ENCODE data around the gene PSMA2. TPM values are rescaled to one million over a fixed set of nuclear protein-coding genes. Genes with fewer than 3 reads are reported as not detected.
A peak's percentile ranks its signal among the peaks of the same experiment; 100 is the strongest.

PSMA2 gene
- total RNA-seq, 1 donor from 2014 or later = 316 TPM

DNA sequence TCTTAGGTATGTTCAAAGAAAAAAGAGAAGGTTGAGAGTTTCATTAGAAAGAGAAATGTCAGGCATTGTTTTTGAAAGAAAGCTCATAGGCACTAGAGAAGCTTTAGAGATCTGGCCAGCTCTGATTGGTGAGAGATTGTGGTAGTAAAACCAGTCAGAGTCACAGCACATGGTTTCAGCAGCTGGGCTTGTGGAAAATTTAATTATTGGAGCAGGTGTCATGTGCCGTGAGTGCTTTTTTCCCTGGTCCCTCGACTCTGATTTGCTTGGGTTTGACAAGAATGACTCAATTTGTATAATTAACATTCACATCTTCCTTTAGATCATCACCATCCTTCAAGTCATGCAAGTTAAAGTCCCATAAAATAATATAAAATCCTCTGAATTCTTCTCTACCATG is 35.4 kb upstream of the PSMA2 start:
- TF ChIP-seq EZH2phosphoT487 (IDR thresholded peaks at IDR 0.05) (no peak), EZH2 (IDR thresholded peaks at IDR 0.05) (no peak)
- TF ChIP-seq, protein P1, sequence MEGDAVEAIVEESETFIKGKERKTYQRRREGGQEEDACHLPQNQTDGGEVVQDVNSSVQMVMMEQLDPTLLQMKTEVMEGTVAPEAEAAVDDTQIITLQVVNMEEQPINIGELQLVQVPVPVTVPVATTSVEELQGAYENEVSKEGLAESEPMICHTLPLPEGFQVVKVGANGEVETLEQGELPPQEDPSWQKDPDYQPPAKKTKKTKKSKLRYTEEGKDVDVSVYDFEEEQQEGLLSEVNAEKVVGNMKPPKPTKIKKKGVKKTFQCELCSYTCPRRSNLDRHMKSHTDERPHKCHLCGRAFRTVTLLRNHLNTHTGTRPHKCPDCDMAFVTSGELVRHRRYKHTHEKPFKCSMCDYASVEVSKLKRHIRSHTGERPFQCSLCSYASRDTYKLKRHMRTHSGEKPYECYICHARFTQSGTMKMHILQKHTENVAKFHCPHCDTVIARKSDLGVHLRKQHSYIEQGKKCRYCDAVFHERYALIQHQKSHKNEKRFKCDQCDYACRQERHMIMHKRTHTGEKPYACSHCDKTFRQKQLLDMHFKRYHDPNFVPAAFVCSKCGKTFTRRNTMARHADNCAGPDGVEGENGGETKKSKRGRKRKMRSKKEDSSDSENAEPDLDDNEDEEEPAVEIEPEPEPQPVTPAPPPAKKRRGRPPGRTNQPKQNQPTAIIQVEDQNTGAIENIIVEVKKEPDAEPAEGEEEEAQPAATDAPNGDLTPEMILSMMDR (IDR thresholded peaks at IDR 0.05) = no peak
- Mint-ChIP-seq H3K9me3 (no peaks in the 10 kb centered on the region), H3K27ac (no peak overlapping the region), H3K4me1 (no peaks in the 10 kb centered on the region), H3K4me3 (no peak overlapping the region), H3K27me3 (ENCODE audit: insufficient read depth, low read depth) (no peaks in the 10 kb centered on the region), H3K36me3 (no peaks in the 10 kb centered on the region)
- Histone ChIP-seq H3F3A (ENCODE audit: low read depth) (no peaks in the 10 kb centered on the region), H3K4me1 (no peaks in the 10 kb centered on the region), H4K20me1 (ENCODE audit: low read depth) (no peaks in the 10 kb centered on the region), H3K27ac (no peak overlapping the region), H3K9me3 (ENCODE audit: low read depth) (no peaks in the 10 kb centered on the region), H3K27me3 (no peaks in the 10 kb centered on the region), H3K4me3 (no peak overlapping the region), H3K9ac (no peak overlapping the region), H3K4me2 (no peak overlapping the region), H3K79me2 (ENCODE audit: low read depth) (no peaks in the 10 kb centered on the region), H3K36me3 (no peaks in the 10 kb centered on the region), H2AFZ (replicated peaks) (peak overlapping the region; percentile 6)
- no peak for DNase-seq (ENCODE audit: low spot score)

DNA sequence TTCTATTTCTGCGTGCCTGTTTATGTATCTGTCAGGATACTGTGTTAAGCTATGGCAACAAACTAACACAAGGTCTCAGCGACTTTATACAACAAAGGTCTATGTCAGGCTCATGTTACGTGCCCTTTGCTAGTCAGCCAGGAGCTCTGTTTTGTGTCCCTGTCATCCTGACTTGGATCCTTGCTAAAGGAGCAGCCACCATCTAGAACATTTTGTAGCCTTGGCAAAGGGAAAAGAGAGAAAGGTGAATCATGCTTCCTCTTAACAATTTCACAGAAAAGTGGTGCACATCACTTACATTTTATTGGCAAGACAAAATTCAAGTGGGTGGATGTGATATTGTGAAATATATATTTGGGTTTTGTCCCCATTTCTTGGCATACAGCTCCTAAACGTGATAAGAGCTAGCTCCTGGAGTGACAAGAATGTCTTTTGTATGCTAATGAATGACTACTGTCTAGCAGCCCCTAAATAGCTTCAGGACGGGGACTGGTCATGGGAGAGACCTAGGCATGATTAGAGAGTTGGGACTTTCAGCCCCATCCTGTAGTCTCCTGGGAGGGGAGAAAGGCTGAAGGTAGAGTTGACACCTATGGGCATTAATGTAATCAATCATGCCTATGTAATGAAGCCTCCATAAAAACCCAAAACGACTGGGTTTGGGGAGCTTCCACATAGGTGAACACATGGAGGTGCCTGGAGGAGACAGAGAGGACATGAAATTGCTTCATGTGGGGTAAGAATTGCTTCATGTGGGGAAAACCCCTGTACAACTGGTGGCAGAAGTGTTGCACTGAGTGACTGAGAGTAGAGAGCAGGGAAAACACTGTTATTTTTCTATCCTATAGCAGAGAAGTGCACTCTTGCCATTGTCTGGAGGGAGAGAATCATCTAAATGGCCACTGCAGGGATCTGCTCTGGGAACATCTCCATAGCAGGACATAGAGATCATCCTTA is 33.2 kb upstream of the PSMA2 start:
- Histone ChIP-seq H2AFZ (replicated peaks) (no peak overlapping the region), H3F3A (ENCODE audit: low read depth) (no peaks in the 10 kb centered on the region), H3K36me3 (no peaks in the 10 kb centered on the region), H3K9me3 (ENCODE audit: low read depth) (no peaks in the 10 kb centered on the region), H3K27me3 (no peaks in the 10 kb centered on the region), H3K9ac (no peak overlapping the region), H3K4me1 (no peaks in the 10 kb centered on the region), H4K20me1 (ENCODE audit: low read depth) (no peaks in the 10 kb centered on the region), H3K4me2 (no peak overlapping the region), H3K79me2 (ENCODE audit: low read depth) (no peaks in the 10 kb centered on the region), H3K4me3 (no peak overlapping the region), H3K27ac (no peak overlapping the region)
- Mint-ChIP-seq H3K27me3 (ENCODE audit: insufficient read depth, low read depth) (peaks cover 2% of the 10 kb centered on the region), H3K4me3 (no peak overlapping the region), H3K9me3 (peaks cover 9% of the 10 kb centered on the region), H3K27ac (no peak overlapping the region), H3K4me1 (no peaks in the 10 kb centered on the region), H3K36me3 (no peaks in the 10 kb centered on the region)
- no peak for DNase-seq (ENCODE audit: low spot score)
- TF ChIP-seq EZH2phosphoT487 (IDR thresholded peaks at IDR 0.05) (no peak), EZH2 (IDR thresholded peaks at IDR 0.05) (no peak)
- TF ChIP-seq, protein P1 (IDR thresholded peaks at IDR 0.05) = no peak

DNA sequence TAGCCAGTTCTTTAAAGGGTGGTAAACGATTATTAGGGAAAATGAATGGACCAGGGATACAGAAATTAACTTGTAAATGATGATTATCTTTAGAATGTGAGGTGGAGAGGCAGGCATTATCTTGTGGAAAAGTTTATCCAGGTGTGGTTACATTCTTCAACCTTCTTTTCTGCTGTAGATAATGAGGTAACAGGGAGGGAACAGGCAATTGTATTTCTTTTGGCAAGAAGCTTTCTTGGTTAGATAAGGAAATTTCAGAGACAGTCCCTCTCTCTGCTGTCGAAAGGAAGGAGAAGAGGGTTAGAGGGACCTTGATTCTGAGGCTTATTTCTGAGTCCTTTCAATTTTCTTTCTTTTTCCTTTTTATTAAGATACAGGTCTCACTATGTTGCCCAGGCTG is 32.3 kb upstream of the PSMA2 start:
- Mint-ChIP-seq H3K27me3 (ENCODE audit: insufficient read depth, low read depth) (peaks cover 2% of the 10 kb centered on the region), H3K27ac (no peak overlapping the region), H3K36me3 (no peaks in the 10 kb centered on the region), H3K9me3 (peaks cover 15% of the 10 kb centered on the region), H3K4me3 (no peak overlapping the region), H3K4me1 (no peaks in the 10 kb centered on the region)
- Histone ChIP-seq H2AFZ (replicated peaks) (no peak overlapping the region), H3K79me2 (ENCODE audit: low read depth) (no peaks in the 10 kb centered on the region), H3F3A (ENCODE audit: low read depth) (no peaks in the 10 kb centered on the region), H3K4me1 (no peaks in the 10 kb centered on the region), H3K9ac (no peak overlapping the region), H3K4me2 (no peak overlapping the region), H3K27ac (no peak overlapping the region), H4K20me1 (ENCODE audit: low read depth) (no peaks in the 10 kb centered on the region), H3K27me3 (no peaks in the 10 kb centered on the region), H3K36me3 (no peaks in the 10 kb centered on the region), H3K4me3 (no peak overlapping the region), H3K9me3 (ENCODE audit: low read depth) (no peaks in the 10 kb centered on the region)
- no peak for TF ChIP-seq EZH2 (IDR thresholded peaks at IDR 0.05)
- TF ChIP-seq, protein P1 (IDR thresholded peaks at IDR 0.05) = no peak
- no peak for TF ChIP-seq EZH2phosphoT487 (IDR thresholded peaks at IDR 0.05)
- no peak for DNase-seq (ENCODE audit: low spot score)

Measured in neural progenitor cell (in vitro differentiated cells).